Astrocyte (in vitro differentiated cells and primary cell): ENCODE data around the gene SLC35C1. TPM values are rescaled to one million over a fixed set of nuclear protein-coding genes. Genes with fewer than 3 reads are reported as not detected.

Source experiments
- DNase-seq: peaks from one replicate; pipeline ENCODE4 v3.0.0-alpha.2; 2010; ENCODE audit warnings: low read depth
- FAIRE-seq: peaks from 2 replicates; lab custom pipeline; 2011; peaks lifted over from hg19 to GRCh38; lab: Jason Lieb, UNC
- H2AFZ ChIP-seq: 2 replicates; pipeline ENCODE4 v1.6.0; 2012; ENCODE audit warnings: low read depth, low read length, inconsistent platforms
- H3K27ac ChIP-seq: 2 replicates; pipeline ENCODE4 v1.5.1; 2011; ENCODE audit warnings: low read depth, low read length, inconsistent platforms
- H3K27me3 ChIP-seq: 2 replicates; pipeline ENCODE4 v1.6.0; 2011; ENCODE audit warnings: low read length, inconsistent platforms; ENCODE audit not compliant: insufficient read depth
- H3K36me3 ChIP-seq: 2 replicates; pipeline ENCODE4 v1.5.1; 2011; ENCODE audit warnings: low read length, inconsistent platforms; ENCODE audit not compliant: insufficient read depth
- H3K4me1 ChIP-seq: 2 replicates; pipeline ENCODE4 v1.5.1; 2011; ENCODE audit warnings: low read length, inconsistent platforms; ENCODE audit not compliant: insufficient read depth
- H3K4me2 ChIP-seq: 2 replicates; pipeline ENCODE4 v1.6.0; 2012; ENCODE audit warnings: low read length, inconsistent platforms
- H3K4me3 ChIP-seq: 2 replicates; pipeline ENCODE4 v1.5.1; 2011; ENCODE audit warnings: low read depth, mild to moderate bottlenecking, low read length, inconsistent platforms; ENCODE audit not compliant: insufficient read depth
- H3K79me2 ChIP-seq: 2 replicates; pipeline ENCODE4 v1.6.0; 2012; ENCODE audit warnings: mild to moderate bottlenecking, low read length, inconsistent platforms; ENCODE audit not compliant: insufficient read depth
- H3K9ac ChIP-seq: 2 replicates; pipeline ENCODE4 v1.6.0; 2012; ENCODE audit warnings: mild to moderate bottlenecking, low read length, inconsistent platforms
- H3K9me3 ChIP-seq: 2 replicates; pipeline ENCODE4 v1.5.1; 2012; ENCODE audit warnings: low read depth, mild to moderate bottlenecking, low read length, inconsistent platforms; ENCODE audit not compliant: insufficient read depth
- H4K20me1 ChIP-seq: 2 replicates; pipeline ENCODE4 v1.6.0; 2012; ENCODE audit warnings: low read length, inconsistent platforms; ENCODE audit not compliant: insufficient read depth
- H3K27ac Mint-ChIP-seq: one replicate; pipeline ENCODE4 v1.8.0; 2021; ENCODE audit warnings: mild to moderate bottlenecking, mixed read lengths; ENCODE audit not compliant: unreplicated experiment
- H3K27me3 Mint-ChIP-seq: one replicate; pipeline ENCODE4 v1.8.0; 2021; ENCODE audit warnings: low read depth, mixed read lengths; ENCODE audit not compliant: unreplicated experiment
- H3K36me3 Mint-ChIP-seq: one replicate; pipeline ENCODE4 v1.8.0; 2021; ENCODE audit warnings: low read depth, mixed read lengths; ENCODE audit not compliant: unreplicated experiment
- H3K4me1 Mint-ChIP-seq: one replicate; pipeline ENCODE4 v1.8.0; 2021; ENCODE audit warnings: low read depth, mixed read lengths; ENCODE audit not compliant: unreplicated experiment
- H3K4me3 Mint-ChIP-seq: one replicate; pipeline ENCODE4 v1.8.0; 2021; ENCODE audit warnings: mild to moderate bottlenecking, moderate library complexity, mixed read lengths; ENCODE audit not compliant: unreplicated experiment
- H3K9me3 Mint-ChIP-seq: one replicate; pipeline ENCODE4 v1.8.0; 2021; ENCODE audit warnings: mild to moderate bottlenecking, mixed read lengths; ENCODE audit not compliant: unreplicated experiment
- CTCF ChIP-seq: IDR thresholded peaks from 2 replicates; pipeline ENCODE4 v1.5.1; 2011; ENCODE audit warnings: low read depth, mild to moderate bottlenecking, inconsistent platforms, low read length, moderate library complexity; ENCODE audit not compliant: insufficient read depth
- EZH2 ChIP-seq: IDR thresholded peaks from 2 replicates; pipeline ENCODE4 v1.6.1; 2012; ENCODE audit warnings: mild to moderate bottlenecking, low read length, inconsistent platforms; ENCODE audit not compliant: insufficient read depth
- total RNA-seq: library from RNA; stranded (reverse); gene quantifications from 2 replicates; pipeline ENCODE4 v1.2.1, GENCODE V29; 2021

SLC35C1 gene
- total RNA-seq, 1 donor from 2014 or later, result 23.4 TPM

- no peaks in the 10 kb centered on the region for H3K9me3 ChIP-seq
- Mint-ChIP-seq H3K27ac (no peak overlapping the region), H3K4me1 (no peaks in the 10 kb centered on the region), H3K9me3 (no peaks in the 10 kb centered on the region), H3K4me3 (no peak overlapping the region), H3K36me3 (peaks cover 1% of the 10 kb centered on the region), H3K27me3 (peaks cover 77% of the 10 kb centered on the region)
- H3K4me3 ChIP-seq, result no peak overlapping the region
- no peaks in the 10 kb centered on the region for H3K4me1 ChIP-seq
- H3K27me3 ChIP-seq, result peaks cover 14% of the 10 kb centered on the region
- no peaks in the 10 kb centered on the region for H4K20me1 ChIP-seq
- H3K36me3 ChIP-seq, result no peaks in the 10 kb centered on the region
- TF ChIP-seq CTCF (no peak), EZH2 (no peak)
- FAIRE-seq (no peak), DNase-seq (no peak)
- H3K27ac ChIP-seq, result no peak overlapping the region
- no peak overlapping the region for H2AFZ ChIP-seq
- H3K4me2 ChIP-seq, result no peak overlapping the region
- H3K79me2 ChIP-seq, result no peaks in the 10 kb centered on the region
- no peak overlapping the region for H3K9ac ChIP-seq
Observed at GRCh38 chr11:45768486-45768885, 36.5 kb upstream of the SLC35C1 start.

DNA sequence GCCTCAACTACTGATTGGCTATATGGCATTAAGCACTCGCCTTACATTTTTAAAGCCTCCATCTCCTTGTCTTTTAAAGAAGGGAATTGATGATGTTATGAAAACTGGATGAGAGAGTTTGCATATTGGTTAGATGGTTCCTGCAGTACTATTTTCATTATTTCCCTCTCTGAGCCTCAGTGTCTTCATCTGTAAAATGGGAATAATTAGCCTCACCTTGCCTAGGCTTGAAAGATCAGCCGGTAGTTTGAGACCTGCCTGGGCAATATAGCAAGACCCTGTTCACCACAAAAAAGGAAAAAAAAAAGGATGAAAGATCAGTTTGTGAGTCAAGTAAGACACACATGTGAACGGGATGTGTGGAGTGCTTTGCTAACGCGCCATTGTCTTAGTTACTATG, 35.0 kb upstream of the SLC35C1 start:
- Histone ChIP-seq H3K79me2 (no peaks in the 10 kb centered on the region), H2AFZ (no peak overlapping the region), H3K27ac (no peak overlapping the region), H3K4me2 (no peak overlapping the region), H3K27me3 (peaks cover 14% of the 10 kb centered on the region), H3K4me3 (no peak overlapping the region), H3K36me3 (no peaks in the 10 kb centered on the region), H3K9ac (no peak overlapping the region), H3K9me3 (no peaks in the 10 kb centered on the region), H4K20me1 (no peaks in the 10 kb centered on the region), H3K4me1 (no peaks in the 10 kb centered on the region)
- H3K36me3 Mint-ChIP-seq, result peaks cover 1% of the 10 kb centered on the region
- FAIRE-seq (no peak), DNase-seq (no peak)
- no peak overlapping the region for H3K27ac Mint-ChIP-seq
- H3K4me1 Mint-ChIP-seq, result no peaks in the 10 kb centered on the region
- H3K27me3 Mint-ChIP-seq, result peaks cover 76% of the 10 kb centered on the region
- no peaks in the 10 kb centered on the region for H3K9me3 Mint-ChIP-seq
- H3K4me3 Mint-ChIP-seq, result no peak overlapping the region
- TF ChIP-seq EZH2, result no peak
- no peak for TF ChIP-seq CTCF

DNA sequence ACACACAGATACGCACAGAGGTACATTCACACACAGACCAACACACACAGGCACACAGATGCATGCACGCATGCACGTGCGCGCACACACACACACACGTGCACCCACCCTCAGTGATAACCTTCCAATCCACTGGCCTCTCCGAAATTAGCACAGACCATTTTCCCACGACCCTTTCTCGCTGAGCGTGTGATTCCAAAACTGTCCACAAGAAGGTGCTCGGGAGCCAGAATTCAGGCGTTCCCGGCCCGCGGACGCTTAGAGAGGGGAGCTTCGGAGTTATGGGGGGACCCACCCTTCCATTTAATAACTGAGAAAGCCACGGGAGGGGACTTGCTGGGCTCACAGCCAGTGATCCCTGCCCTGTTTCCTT, 33.8 kb upstream of the SLC35C1 start:
- Mint-ChIP-seq H3K9me3 (no peaks in the 10 kb centered on the region), H3K4me3 (peak overlapping the region; percentile 82), H3K4me1 (no peaks in the 10 kb centered on the region), H3K36me3 (peaks cover 1% of the 10 kb centered on the region), H3K27me3 (peaks cover 72% of the 10 kb centered on the region), H3K27ac (no peak overlapping the region)
- TF ChIP-seq EZH2 (no peak), CTCF (peak; percentile 82)
- peak overlapping the region; percentile 64 for H3K4me3 ChIP-seq
- FAIRE-seq (no peak), DNase-seq (peak; percentile 17)
- no peaks in the 10 kb centered on the region for H3K79me2 ChIP-seq
- peaks cover 14% of the 10 kb centered on the region for H3K27me3 ChIP-seq
- H3K4me2 ChIP-seq, result peak overlapping the region; percentile 99
- peak overlapping the region; percentile 97 for H2AFZ ChIP-seq
- no peaks in the 10 kb centered on the region for H3K36me3 ChIP-seq
- peak overlapping the region; percentile 67 for H3K9ac ChIP-seq
- H4K20me1 ChIP-seq, result no peaks in the 10 kb centered on the region
- no peaks in the 10 kb centered on the region for H3K4me1 ChIP-seq
- no peak overlapping the region for H3K27ac ChIP-seq
- no peaks in the 10 kb centered on the region for H3K9me3 ChIP-seq
